Vagina (tissue), 2 donors: ENCODE measurements around the gene KDM4B. TPM values are rescaled to one million over a fixed set of nuclear protein-coding genes. Genes with fewer than 3 reads are reported as not detected.

Source experiments
- DNase-seq, 2 donors: peaks; one replicate each; pipeline ENCODE4 v3.0.0-alpha.2; 2017; ENCODE audit errors: extremely low spot score in 2 of 2
- H3K27ac ChIP-seq: fragments of 200-600 bp; sonication (generic); one replicate; pipeline ENCODE4 v1.5.1; 2019
- H3K27me3 ChIP-seq: fragments of 200-600 bp; sonication (generic); one replicate; pipeline ENCODE4 v1.5.1; 2019
- H3K36me3 ChIP-seq, 2 donors: fragments of 200-600 bp; sonication (generic); one replicate each; pipeline ENCODE4 v1.5.1; 2017 to 2019
- H3K4me1 ChIP-seq: fragments of 200-600 bp; sonication (generic); one replicate; pipeline ENCODE4 v1.5.1; 2019
- H3K4me3 ChIP-seq, 2 donors: fragments of 200-600 bp; sonication (generic); 1 replicate in 1 of 2; 2 replicates in 1 of 2; pipeline ENCODE4 v1.5.1; 2016 to 2019
- H3K9me3 ChIP-seq: fragments of 200-600 bp; sonication (generic); one replicate; pipeline ENCODE4 v1.5.1; 2019
- CTCF ChIP-seq, 3 experiments: fragments of 450-650 bp in 2 of 3; fragments of 200-600 bp in 1 of 3; sonication (generic) in 1 of 3; IDR thresholded peaks; one replicate each; pipeline ENCODE4 v1.5.1; 2017 to 2019; ENCODE audit warnings: antibody characterized with exemption in 3 of 3, mild to moderate bottlenecking in 2 of 3, moderate library complexity in 2 of 3
- POLR2A ChIP-seq, 2 donors: fragments of 450-650 bp; IDR thresholded peaks; one replicate each; pipeline ENCODE4 v1.6.1; 2017; ENCODE audit warnings: antibody characterized with exemption in 2 of 2, mild to moderate bottlenecking in 2 of 2, moderate library complexity in 2 of 2
- POLR2AphosphoS5 ChIP-seq, 2 donors: sonication (generic); formaldehyde crosslinking; IDR thresholded peaks; one replicate each; pipeline ENCODE4 v1.9.0; 2017; ENCODE audit warnings: antibody characterized with exemption in 2 of 2, mild to moderate bottlenecking in 2 of 2, low read depth in 1 of 2; ENCODE audit not compliant: insufficient read depth in 1 of 2
- intact Hi-C: fragments of 100-400 bp; cut with DNase I; formaldehyde crosslinking; loops from one replicate; pipeline ENCODE4 v1.15.1; 2023
- total RNA-seq: library from RNA; depleted of rRNA; stranded (reverse); fragments of >200 nt; gene quantifications from one replicate; pipeline ENCODE4 v1.2.3, GENCODE V29; 2016

The KDM4B gene
- total RNA-seq, 1 donor from 2014 or later = 59.7 TPM

DNA sequence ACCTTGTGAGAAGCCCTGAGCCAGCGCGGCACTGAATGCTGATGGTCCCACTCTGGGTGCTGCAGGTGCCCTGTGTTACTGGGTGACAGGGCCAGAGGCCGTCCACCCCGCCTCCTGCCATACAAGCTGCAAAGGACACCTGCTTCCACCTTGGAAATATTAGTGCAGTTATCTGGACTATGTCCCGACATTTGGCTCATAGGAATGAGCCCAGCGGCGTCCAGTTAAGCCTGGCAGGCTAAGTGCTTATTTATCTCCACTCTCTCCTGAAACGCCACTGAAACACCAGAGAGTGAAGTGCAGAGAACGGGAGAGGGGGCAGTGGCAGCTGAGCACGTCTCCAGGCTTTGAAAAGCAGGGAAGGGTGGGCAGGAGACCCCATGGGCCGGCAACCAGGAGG is 145.8 kb downstream of the KDM4B start:
- no peak overlapping the region for H3K4me3 ChIP-seq
- TF ChIP-seq CTCF (IDR thresholded peaks at IDR 0.05) (no peak), POLR2AphosphoS5 (IDR thresholded peaks at IDR 0.05; ENCODE audit: insufficient read depth in 1 of 2, low read depth in 1 of 2) (no peak), POLR2A (IDR thresholded peaks at IDR 0.05) (no peak)
- no peak overlapping the region for H3K27ac ChIP-seq
- peaks cover 4 to 52% of the 10 kb centered on the region in 2 donors for H3K36me3 ChIP-seq
- no peak for DNase-seq
- no peaks in the 10 kb centered on the region for H3K27me3 ChIP-seq
- intact Hi-C loops = no loop called here
- H3K4me1 ChIP-seq = peaks cover 5% of the 10 kb centered on the region
- H3K9me3 ChIP-seq = no peaks in the 10 kb centered on the region

DNA sequence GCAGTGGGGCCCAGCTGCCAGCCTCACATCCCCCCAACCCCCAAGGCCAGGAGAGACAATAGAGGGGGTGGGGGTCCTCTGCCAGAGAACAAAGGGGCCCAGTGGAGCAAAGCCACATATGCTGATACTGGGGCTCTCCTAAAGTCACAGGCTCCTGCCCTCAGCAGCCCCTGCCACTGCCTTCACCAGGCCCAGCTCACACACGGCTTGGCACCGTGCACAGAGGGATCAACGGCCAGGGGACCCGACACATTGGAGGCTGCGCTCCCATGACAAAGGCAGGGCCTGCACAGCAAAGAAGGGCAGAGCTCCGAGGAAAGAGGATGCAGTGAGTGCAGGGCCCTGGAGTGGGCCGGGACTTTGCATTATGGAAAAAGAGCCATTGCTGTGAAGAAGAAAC is 146.4 kb downstream of the KDM4B start:
- no peak for DNase-seq
- H3K4me3 ChIP-seq = no peak overlapping the region
- TF ChIP-seq POLR2A (IDR thresholded peaks at IDR 0.05) (no peak), POLR2AphosphoS5 (IDR thresholded peaks at IDR 0.05; ENCODE audit: insufficient read depth in 1 of 2, low read depth in 1 of 2) (no peak), CTCF (IDR thresholded peaks at IDR 0.05) (no peak)
- H3K36me3 ChIP-seq = peaks cover 4 to 52% of the 10 kb centered on the region in 2 donors
- no peak overlapping the region for H3K27ac ChIP-seq
- H3K9me3 ChIP-seq = no peaks in the 10 kb centered on the region
- peaks cover 5% of the 10 kb centered on the region for H3K4me1 ChIP-seq
- intact Hi-C loops = no loop called here
- H3K27me3 ChIP-seq = no peaks in the 10 kb centered on the region

- H3K4me3 ChIP-seq = no peak overlapping the region
- H3K36me3 ChIP-seq = peaks cover 4 to 47% of the 10 kb centered on the region in 2 donors
- TF ChIP-seq POLR2AphosphoS5 (IDR thresholded peaks at IDR 0.05; ENCODE audit: insufficient read depth in 1 of 2, low read depth in 1 of 2) = no peak
- no peak for TF ChIP-seq POLR2A (IDR thresholded peaks at IDR 0.05)
- H3K9me3 ChIP-seq = no peaks in the 10 kb centered on the region
- intact Hi-C loops = no loop called here
- no peaks in the 10 kb centered on the region for H3K27me3 ChIP-seq
- peaks cover 5% of the 10 kb centered on the region for H3K4me1 ChIP-seq
- no peak overlapping the region for H3K27ac ChIP-seq
- DNase-seq = no peak
These were observed 146.9 kb downstream of the KDM4B start for GRCh38 chr19:5115771-5116202.

GRCh38 chr19:5116292-5116691 is 147.4 kb downstream of the KDM4B start:
- intact Hi-C loops = no loop called here
- Histone ChIP-seq H3K36me3 (peaks cover 4 to 42% of the 10 kb centered on the region in 2 donors), H3K27me3 (no peaks in the 10 kb centered on the region), H3K4me3 (no peak overlapping the region), H3K27ac (no peak overlapping the region), H3K9me3 (no peaks in the 10 kb centered on the region), H3K4me1 (peaks cover 5% of the 10 kb centered on the region)
- TF ChIP-seq POLR2AphosphoS5 (IDR thresholded peaks at IDR 0.05; ENCODE audit: insufficient read depth in 1 of 2, low read depth in 1 of 2) = no peak
- no peak for TF ChIP-seq CTCF (IDR thresholded peaks at IDR 0.05)
- no peak for TF ChIP-seq POLR2A (IDR thresholded peaks at IDR 0.05)
- no peak for DNase-seq

DNA sequence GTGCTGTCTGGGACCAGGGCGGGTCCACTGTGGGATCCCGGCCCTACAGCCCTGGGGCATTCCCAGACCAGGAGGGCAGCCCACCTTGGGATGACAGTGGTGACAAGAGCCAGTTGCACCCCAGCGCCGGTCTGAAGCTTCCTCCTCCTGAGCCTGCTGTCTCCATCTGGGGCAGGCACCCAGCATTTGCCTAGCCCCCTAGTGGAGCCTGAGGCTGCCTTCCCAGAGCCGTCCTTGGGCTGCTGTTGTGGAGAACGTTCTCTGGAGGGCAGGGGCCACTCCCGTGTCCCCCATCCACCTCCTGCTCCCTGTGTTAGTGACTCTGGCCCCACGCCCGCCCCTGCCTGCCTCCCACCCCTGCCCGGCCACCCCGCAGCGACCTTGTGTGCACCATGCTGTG is 148.5 kb downstream of the KDM4B start:
- Histone ChIP-seq H3K27ac (no peak overlapping the region), H3K27me3 (no peaks in the 10 kb centered on the region), H3K36me3 (peaks cover 4 to 37% of the 10 kb centered on the region in 2 donors), H3K4me1 (peaks cover 5% of the 10 kb centered on the region), H3K9me3 (no peaks in the 10 kb centered on the region), H3K4me3 (no peak overlapping the region)
- DNase-seq = no peak
- TF ChIP-seq POLR2AphosphoS5 (IDR thresholded peaks at IDR 0.05; ENCODE audit: insufficient read depth in 1 of 2, low read depth in 1 of 2) = no peak
- TF ChIP-seq POLR2A (IDR thresholded peaks at IDR 0.05) = no peak
- no peak for TF ChIP-seq CTCF (IDR thresholded peaks at IDR 0.05)
- intact Hi-C loops = no loop called here
